Renal cortical epithelial cell (primary cell): ENCODE data around the gene CAST. TPM values are rescaled to one million over a fixed set of nuclear protein-coding genes. Genes with fewer than 3 reads are reported as not detected.

Source experiments
- DNase-seq: peaks from one replicate; pipeline ENCODE4 v3.0.0-alpha.2; 2011; ENCODE audit warnings: low read depth
- total RNA-seq: library from RNA; depleted of rRNA; stranded (reverse); fragments of >200 nt; gene quantifications from 2 replicates; pipeline ENCODE4 v1.2.3, GENCODE V29; 2014

The CAST gene
- total RNA-seq, 1 donor from 2014 or later: 341 TPM

DNA sequence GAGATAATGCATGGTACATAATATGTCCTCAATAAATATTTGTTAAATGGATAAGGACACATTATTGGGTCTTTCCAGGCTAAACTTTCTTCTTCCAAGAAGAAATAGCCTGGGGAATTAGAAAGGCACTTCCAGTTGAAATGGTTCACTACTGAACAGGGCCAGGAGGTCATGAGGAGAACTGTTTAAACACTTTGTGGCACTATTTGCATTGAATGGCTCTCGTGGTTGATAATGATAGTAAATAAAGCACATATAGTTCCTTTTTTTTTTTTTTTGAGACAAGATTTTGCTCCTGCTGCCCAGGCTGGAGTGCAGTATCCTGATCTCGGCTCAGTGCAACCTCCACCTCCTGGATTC, 19.9 kb upstream of the CAST start:
- no peak for DNase-seq

- no peak for DNase-seq
These were observed 17.1 kb upstream of the CAST start for GRCh38 chr5:96645091-96645490.

GRCh38 chr5:96648023-96648422, 14.2 kb upstream of the CAST start:
- DNase-seq: no peak

- no peak for DNase-seq
These were observed 13.6 kb upstream of the CAST start for GRCh38 chr5:96648593-96648992.

DNA sequence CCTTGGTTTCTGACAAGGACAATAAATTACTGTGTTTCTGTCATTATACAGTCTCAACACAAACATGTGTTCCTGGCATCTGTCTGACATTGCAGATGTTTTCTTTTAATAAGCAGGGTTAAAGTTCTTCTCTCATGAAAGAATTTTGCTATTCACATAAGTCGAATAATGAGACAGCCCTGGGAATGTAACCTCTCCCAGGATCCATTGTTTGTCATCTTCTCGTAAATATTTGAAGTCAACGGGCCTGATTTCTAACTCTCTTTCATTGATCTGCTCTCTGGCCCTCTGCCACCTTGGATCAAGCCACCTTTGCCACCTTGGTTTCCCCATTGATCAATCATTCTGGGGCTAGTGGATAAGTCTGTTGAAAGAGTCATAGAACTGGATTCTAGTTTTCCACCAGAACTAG, 12.9 kb upstream of the CAST start:
- DNase-seq: no peak

DNA sequence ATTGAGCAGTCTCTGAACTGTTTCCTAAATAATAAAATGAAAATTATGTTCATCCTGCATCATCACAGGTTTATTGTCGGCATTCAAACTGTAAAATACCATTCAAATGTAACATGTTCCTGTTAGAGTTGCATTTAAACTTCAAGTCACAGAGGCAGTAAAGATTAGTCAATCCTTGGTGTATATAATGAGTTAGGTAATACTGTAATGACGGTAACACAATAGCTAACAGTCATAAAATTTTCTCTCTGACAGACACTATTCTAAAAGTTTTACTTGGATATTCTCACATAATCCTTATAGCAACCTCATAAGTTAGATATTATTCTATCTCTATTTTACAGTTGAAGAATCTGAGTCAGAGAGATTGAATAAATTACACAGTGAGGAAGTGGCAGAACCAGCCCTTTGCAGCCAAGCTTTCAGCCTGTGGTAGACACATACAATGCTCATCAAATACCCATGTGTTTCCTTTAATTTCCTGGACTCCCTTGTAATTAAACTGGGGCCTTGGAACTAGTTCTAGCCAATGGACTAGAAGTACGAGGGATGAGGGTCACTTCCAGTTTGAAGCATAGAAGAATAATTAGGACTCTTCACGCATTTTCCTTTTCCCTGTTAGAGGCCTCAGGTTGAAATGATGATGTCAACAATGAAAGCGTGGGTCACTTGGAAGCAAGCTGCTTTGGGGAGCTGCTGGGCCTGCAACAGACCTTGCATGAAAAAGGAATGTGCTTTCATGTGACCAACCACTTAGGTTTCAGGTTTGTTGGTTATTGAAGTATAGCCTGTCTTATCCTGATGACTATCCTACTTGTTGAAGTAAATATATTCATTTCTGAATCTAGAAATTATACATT, 12.3 kb upstream of the CAST start:
- peak; percentile 54 for DNase-seq

DNA sequence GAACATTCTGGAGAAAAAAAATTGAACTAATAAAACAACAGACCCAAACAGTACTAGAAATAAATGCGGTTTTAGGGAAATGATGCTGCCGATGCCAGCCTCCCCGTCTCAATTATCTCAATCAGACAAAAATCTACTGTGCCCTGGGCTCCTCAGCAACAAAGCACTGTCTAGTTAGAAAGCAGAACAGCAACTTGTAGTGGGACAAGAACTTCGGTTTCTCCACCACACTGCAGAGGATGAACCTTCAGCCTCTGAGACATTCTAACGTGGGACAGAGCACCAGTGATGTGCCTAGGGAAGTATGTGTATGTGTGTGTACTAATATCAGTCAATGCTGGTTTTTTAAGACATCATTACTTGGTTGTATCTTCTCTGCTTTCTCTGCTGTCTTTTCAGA, 11.1 kb upstream of the CAST start:
- DNase-seq: no peak

- no peak for DNase-seq
These were observed 10.0 kb upstream of the CAST start for GRCh38 chr5:96651948-96652753.

DNA sequence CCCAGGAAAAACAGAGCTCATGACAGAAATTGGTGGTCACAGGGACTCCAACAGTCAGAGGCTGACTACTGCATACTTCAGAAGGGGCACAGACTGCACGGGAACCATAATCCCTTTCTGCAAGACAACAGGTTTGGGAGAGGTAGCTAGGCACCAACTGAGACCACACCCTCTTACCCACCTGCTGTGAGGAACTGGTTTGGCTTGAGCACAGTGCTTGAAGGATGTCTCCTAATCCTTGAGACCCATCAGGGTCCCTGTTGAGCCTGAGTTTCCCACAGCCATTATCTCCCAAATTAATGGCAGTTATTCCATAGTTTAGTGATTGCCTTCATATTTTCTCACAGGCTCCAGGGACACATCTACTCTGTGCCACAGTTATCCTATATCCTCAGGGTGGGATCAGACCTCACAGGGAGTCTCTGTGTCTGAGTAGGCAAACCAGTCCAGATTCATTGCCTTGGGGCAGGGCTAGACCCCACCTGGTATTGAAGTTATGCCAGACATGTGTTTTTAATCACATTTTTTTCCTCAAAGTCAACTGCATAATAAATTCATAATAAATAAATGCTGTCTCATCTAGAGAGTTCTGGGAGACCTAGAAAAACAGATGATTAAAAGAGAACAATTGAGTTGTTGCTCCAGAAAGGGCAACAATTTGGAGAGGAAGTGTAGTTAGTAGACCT, 9.3 kb upstream of the CAST start:
- DNase-seq: peak; percentile 53

GRCh38 chr5:96654209-96654608, 8.0 kb upstream of the CAST start:
- DNase-seq: no peak

- DNase-seq: no peak
These were observed 7.1 kb upstream of the CAST start for GRCh38 chr5:96655085-96655484.

DNA sequence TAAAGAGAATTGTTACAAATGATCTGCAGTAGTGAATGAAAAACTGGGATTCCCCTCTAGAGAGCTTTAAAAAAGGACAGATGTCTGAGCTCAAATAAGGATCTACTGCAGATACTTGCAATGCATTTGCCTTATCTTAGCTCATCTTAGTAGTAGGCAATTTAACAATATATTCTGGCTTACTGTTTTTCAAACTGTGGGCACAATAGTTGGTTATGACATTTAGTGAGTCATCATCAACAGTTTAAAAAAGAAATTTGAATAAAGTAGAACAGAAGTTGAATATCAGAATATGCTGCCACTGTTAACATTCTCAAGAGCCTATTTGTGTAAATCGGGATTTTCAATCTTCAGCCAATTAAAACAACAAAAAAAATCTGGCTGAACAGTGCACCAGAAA, 6.7 kb upstream of the CAST start:
- DNase-seq: peak; percentile 31

DNA sequence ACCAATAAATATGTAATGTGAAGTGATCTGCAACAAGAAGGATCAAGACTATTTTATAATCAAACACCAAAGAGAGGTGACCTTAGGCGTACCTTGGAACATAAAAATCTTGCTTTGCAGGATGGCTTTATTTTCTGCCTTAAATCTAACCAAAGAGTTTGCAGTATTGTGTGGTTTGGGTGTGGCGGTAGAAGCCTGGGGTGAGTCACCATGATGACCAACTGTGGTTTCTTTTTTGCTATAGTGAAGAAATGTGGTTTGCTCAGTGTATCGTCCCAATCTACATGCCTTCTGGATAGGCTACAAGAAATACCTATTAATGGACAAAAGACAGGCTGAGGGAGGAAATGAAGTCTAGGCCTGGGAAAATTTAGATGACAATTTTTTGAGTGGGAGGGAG, 5.1 kb upstream of the CAST start:
- peak; percentile 97 for DNase-seq

DNA sequence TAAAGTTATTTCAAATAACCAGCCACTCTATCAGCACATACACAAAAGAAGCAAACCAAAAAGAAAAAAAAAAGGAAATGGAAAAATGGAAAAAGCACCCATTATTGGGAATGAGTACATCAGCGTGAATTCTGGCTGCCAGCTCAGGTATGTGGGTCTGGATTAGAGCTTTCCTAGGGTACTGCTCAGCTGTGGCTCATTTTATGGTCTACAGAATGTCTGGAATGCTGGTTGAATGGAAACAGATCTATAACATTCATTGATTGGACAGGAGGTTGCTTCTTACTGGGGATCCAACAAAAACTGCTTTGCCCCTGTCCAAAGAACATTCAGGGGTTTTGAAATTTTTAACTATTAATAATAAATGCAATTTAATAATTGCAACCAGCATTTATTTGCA, 3.9 kb upstream of the CAST start:
- DNase-seq: peak; percentile 72

GRCh38 chr5:96659170-96659569, 3.0 kb upstream of the CAST start:
- no peak for DNase-seq

DNA sequence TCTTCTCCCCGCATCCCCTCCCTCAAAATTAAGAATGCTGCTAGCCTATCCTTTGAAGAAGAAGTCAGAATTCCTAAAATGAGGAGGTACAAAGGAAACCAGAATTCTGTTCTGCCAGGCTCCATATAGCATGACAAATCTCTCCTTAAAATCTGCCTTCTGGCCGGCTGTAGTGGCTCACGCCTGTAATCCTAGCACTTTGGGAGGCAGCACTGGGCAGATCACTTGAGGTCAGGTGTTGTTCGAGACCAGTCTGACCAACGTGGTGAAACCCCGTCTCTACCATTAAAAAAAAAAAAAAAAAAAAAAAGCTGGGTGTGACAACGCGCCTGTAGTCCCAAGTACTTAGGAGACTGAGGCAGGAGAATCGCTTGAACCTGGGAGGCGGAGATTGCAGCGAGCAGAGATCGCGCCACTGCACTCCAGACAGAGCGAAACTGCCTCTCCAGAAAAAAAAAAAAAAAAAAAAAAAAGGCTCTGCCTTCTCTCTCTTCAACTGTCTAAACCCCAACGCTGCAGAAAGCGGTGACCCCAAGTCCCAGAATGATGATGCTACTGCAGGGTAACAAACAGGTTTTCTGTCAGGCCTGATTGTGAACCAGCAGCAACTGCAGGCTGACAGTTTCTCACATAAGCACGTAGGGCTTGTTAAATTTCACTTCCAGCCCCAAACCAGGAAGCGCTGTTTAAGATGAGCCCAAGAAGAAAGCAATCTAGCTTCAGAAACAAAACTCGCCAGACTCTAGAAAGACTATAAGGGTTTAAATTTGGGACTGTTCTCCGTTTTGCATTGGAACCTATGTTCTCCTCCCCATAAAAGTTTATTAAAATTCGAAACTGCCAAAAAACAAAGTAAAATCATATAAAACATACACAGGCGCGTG, 963 bp upstream of the CAST start:
- peak; percentile 61 for DNase-seq

GRCh38 chr5:96662725-96663518, 746 bp downstream of the CAST start:
- peak; percentile 73 for DNase-seq

DNA sequence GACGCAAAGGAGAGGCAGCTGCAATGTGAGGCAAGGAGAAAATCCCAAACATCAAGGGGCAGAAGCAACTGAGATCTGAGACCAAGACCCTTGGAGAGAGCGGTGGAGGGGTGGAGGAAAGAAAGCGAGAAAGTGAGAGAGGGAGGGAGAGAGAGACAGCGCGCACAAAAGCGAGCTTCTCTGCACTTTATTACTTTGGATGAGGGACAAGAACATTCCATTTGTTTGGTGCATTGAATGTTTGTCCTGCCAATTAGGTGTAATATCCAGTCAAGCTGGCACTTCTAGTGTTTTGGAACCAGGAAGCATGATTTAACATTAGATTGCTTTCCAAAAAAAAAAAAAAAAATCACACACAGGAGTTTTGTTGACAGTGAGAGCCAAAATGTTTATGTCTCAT, 1.4 kb downstream of the CAST start:
- no peak for DNase-seq

DNA sequence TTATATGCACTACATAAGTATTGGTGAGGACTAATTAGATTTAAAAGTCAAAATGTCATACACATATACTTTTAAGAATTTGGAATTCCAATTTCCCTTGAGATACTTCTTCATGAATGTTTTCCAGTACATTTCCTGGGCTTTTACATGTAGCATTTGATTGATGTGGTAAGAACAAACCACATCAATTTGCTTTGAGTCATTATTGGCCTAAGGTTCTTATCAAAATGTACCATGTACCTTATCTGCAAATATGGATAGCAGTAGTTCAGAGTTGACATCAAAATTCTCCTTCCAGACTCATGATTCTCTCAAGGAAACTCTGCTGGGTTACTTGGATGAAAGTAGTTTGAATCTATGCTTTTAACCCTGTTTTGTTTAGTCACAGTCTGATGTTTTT, 2.5 kb downstream of the CAST start:
- DNase-seq: peak; percentile 37

GRCh38 chr5:96668725-96669124, 6.5 kb downstream of the CAST start:
- DNase-seq: no peak

DNA sequence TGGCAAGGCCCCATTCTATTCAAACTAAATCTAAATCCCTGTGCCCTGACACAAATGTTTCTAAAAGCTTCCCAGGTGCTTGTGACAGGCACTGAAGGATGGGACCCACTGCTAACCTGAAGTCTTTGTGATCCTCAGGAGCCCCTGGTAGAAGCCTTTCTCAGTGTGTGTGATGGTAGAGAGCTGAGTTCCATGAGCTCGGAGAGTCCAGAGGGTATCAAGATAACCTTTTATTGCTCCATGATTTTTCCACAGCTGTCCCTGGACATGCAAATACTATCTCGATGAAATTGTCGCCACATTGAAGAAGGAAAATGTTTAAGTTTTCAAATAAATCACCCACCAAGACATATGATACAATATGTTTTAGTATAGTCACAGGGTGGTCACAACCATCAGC, 7.7 kb downstream of the CAST start:
- DNase-seq: no peak
